Activated T-cell treated with anti-CD3 and anti-CD28 coated beads, Interleukin-2, amount 50 U/mL, for 72 hours (primary cell): ENCODE measurements around the gene ATXN1. TPM values are rescaled to one million over a fixed set of nuclear protein-coding genes. Genes with fewer than 3 reads are reported as not detected.

ENCODE experiments used
- ATAC-seq, 2 donors: fragments of 150-1000 bp; cut with Tn5 transposase; replicated peaks in 1 of 2; 2 replicates each; pipeline ENCODE4 v1.10.0; 2021; ENCODE audit warnings: moderate library complexity in 2 of 2, mild to moderate bottlenecking in 1 of 2
- DNase-seq, 2 donors: peaks; one replicate each; pipeline ENCODE4 v3.0.0; 2021 to 2022; ENCODE audit warnings: mixed read lengths in 1 of 2
- H3K27ac Mint-ChIP-seq: one replicate; pipeline ENCODE4 v1.8.0; 2022; ENCODE audit warnings: mild to moderate bottlenecking, moderate library complexity, mixed read lengths
- H3K27me3 Mint-ChIP-seq: one replicate; pipeline ENCODE4 v1.8.0; 2022; ENCODE audit warnings: low read depth, mixed read lengths
- H3K36me3 Mint-ChIP-seq, 2 donors: one replicate each; pipeline ENCODE4 v1.8.0; 2022; ENCODE audit warnings: mixed read lengths in 2 of 2, mild to moderate bottlenecking in 1 of 2; ENCODE audit not compliant: insufficient read depth in 2 of 2
- H3K4me1 Mint-ChIP-seq: one replicate; pipeline ENCODE4 v1.8.0; 2022; ENCODE audit warnings: low read depth, mixed read lengths
- H3K4me3 Mint-ChIP-seq, 2 donors: one replicate each; pipeline ENCODE4 v1.8.0; 2022; ENCODE audit warnings: mild to moderate bottlenecking in 2 of 2, mixed read lengths in 2 of 2, moderate library complexity in 2 of 2
- H3K9me3 Mint-ChIP-seq, 2 donors: one replicate each; pipeline ENCODE4 v1.8.0; 2022; ENCODE audit warnings: mixed read lengths in 2 of 2
- total RNA-seq, 2 donors: library from RNA; stranded (reverse); gene quantifications; one replicate each; pipeline ENCODE4 v1.2.3, GENCODE V29; 2022

ATXN1 gene
- total RNA-seq, 2 donors from 2014 or later: 46.5 to 65.1 TPM

GRCh38 chr6:16728513-16729182 lies 32.6 kb downstream of the ATXN1 start:
- H3K4me3 Mint-ChIP-seq: peak overlapping the region in 1 of 2 donors; percentile 74
- H3K4me1 Mint-ChIP-seq: peaks cover 91% of the 10 kb centered on the region
- ATAC-seq: peak in 1 of 2 donors; percentile 16
- peaks cover 0 to 3% of the 10 kb centered on the region in 2 donors for H3K36me3 Mint-ChIP-seq
- H3K9me3 Mint-ChIP-seq: no peaks in the 10 kb centered on the region
- no peaks in the 10 kb centered on the region for H3K27me3 Mint-ChIP-seq
- DNase-seq: no peak
- H3K27ac Mint-ChIP-seq: peak overlapping the region; percentile 67

DNA sequence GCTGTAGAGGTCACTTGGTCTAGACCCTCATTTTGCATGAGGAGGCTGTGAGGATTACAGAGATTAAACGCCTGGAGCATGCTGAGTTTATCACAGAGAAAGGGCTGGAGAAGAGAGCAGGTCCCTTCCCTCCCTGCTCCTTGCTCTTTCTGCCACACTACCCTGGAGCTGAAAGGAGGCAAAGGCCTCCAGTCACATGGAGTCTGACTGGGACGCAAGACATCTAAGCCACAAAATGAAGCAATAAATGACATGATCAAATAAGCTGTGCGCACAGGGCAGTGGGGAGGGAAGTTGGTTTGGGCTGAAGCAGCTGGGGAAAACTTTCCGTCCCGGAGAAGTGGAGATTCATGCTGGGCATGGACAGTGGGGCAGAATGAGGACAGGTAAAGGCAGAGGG lies 33.3 kb downstream of the ATXN1 start:
- Mint-ChIP-seq H3K36me3 (peaks cover 0 to 3% of the 10 kb centered on the region in 2 donors), H3K27ac (no peak overlapping the region), H3K27me3 (no peaks in the 10 kb centered on the region), H3K4me1 (peaks cover 90% of the 10 kb centered on the region), H3K9me3 (no peaks in the 10 kb centered on the region), H3K4me3 (no peak overlapping the region)
- ATAC-seq (no peak), DNase-seq (no peak)

DNA sequence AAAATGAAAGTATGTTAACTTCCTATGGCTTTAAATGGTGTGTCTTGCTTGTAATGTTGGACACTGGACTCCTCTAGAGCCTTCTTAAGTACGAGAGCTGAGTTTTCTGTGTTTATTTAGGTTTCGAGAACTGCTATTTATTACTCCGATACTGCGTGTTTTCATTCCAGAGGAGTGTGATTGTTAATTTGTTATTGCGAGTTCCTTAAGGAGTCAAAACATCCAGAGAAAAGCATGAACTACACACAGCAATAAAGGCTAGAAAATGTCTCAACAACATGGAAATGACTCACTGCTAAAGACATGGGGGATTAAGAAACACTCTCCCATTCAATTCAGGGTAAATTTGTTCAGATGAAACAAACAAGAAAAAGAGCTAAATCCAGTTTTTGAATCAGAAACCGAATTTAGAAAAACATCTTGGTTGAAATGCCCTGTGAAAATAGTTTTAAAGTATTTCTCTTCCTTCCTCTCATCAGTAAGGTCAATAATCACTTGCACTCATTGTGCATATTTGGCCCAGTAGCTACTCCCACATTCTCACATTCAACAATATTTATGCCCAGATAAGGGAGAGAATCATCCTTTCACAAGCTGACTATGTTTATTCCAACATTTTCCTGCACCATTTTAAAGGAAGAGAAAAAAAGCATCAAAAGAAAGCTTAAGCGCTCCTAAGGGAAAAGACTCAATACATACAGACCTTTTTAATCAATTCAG lies 36.0 kb downstream of the ATXN1 start:
- no peak for ATAC-seq
- H3K27me3 Mint-ChIP-seq: no peaks in the 10 kb centered on the region
- H3K4me3 Mint-ChIP-seq: no peak overlapping the region
- no peaks in the 10 kb centered on the region for H3K36me3 Mint-ChIP-seq
- no peaks in the 10 kb centered on the region for H3K9me3 Mint-ChIP-seq
- peak overlapping the region; percentile 24 for H3K27ac Mint-ChIP-seq
- no peak for DNase-seq
- peaks cover 63% of the 10 kb centered on the region for H3K4me1 Mint-ChIP-seq

DNA sequence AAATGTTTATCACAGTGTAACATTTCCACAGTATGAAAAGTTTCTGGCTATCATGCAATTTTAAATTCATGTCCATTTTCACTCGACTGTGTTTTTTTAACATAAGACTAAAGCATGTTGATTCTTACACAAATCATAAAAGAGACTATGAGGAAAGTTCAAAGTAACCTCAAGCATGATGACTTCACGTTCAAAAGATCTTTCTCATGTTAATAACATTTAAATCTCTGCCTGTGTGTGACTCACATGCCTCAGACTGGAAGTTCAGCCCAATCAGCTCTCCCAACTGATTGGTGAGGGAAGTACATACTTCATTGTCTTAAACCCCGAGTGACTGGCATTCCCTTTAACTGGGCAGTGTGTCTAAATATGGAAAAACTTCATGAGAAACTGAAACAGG lies 37.4 kb downstream of the ATXN1 start:
- DNase-seq (no peak), ATAC-seq (peak; percentile 72 to 81)
- H3K27me3 Mint-ChIP-seq: no peaks in the 10 kb centered on the region
- H3K36me3 Mint-ChIP-seq: peaks cover 0 to 2% of the 10 kb centered on the region in 2 donors
- H3K9me3 Mint-ChIP-seq: no peaks in the 10 kb centered on the region
- H3K4me3 Mint-ChIP-seq: peak overlapping the region in 1 of 2 donors; percentile 44
- no peak overlapping the region for H3K27ac Mint-ChIP-seq
- peaks cover 58% of the 10 kb centered on the region for H3K4me1 Mint-ChIP-seq

DNA sequence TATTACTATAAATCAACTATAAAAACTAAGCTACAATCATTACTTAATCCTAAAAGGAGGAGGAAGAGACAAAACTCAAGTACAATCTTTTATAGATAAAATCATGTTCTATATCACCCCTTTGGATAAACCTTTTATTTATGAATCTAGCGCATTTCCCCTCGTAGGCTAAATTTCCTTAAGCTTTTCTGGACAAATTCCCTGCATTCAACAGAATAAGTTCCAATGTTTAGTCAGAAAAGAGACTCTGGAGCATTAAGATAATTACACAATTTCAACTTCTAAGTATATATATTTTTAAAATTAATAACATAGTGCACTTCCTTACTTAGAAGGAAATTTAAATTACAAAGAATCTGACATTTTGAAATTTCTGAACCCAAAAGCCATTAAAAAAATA lies 37.9 kb downstream of the ATXN1 start:
- no peak for DNase-seq
- Mint-ChIP-seq H3K4me1 (peaks cover 55% of the 10 kb centered on the region), H3K36me3 (peaks cover 0 to 2% of the 10 kb centered on the region in 2 donors), H3K27me3 (no peaks in the 10 kb centered on the region), H3K9me3 (no peaks in the 10 kb centered on the region), H3K27ac (no peak overlapping the region), H3K4me3 (no peak overlapping the region)
- ATAC-seq: no peak

- Mint-ChIP-seq H3K9me3 (no peaks in the 10 kb centered on the region), H3K27ac (no peak overlapping the region), H3K4me1 (peaks cover 50% of the 10 kb centered on the region), H3K36me3 (peaks cover 0 to 2% of the 10 kb centered on the region in 2 donors), H3K27me3 (no peaks in the 10 kb centered on the region), H3K4me3 (no peak overlapping the region)
- no peak for ATAC-seq
- DNase-seq: no peak
These were observed 38.6 kb downstream of the ATXN1 start for GRCh38 chr6:16722630-16723029.

DNA sequence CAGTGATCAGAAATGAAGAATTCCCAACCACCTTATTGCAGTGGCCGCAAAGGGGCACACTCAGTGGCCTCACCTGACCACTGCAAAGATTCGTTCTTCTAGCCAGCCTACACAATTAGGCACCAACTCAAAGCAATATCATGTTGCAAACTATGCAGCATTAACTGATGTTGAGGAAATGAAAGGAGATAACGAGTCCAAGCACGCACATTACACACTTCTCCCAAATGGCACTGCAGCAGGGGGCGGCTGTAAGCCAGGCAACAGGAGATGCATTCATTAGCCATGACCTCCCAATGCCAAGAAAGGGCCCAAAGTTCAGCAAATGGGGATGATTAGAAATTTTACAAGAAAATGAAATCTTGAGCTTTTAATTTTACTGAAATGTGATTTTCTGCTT lies 39.3 kb downstream of the ATXN1 start:
- Mint-ChIP-seq H3K36me3 (peaks cover 0 to 2% of the 10 kb centered on the region in 2 donors), H3K4me3 (no peak overlapping the region), H3K4me1 (peaks cover 47% of the 10 kb centered on the region), H3K9me3 (no peaks in the 10 kb centered on the region), H3K27ac (no peak overlapping the region), H3K27me3 (no peaks in the 10 kb centered on the region)
- DNase-seq (no peak), ATAC-seq (no peak)

- H3K27ac Mint-ChIP-seq: no peak overlapping the region
- peaks cover 0 to 2% of the 10 kb centered on the region in 2 donors for H3K36me3 Mint-ChIP-seq
- H3K4me1 Mint-ChIP-seq: peaks cover 45% of the 10 kb centered on the region
- DNase-seq: no peak
- no peaks in the 10 kb centered on the region for H3K27me3 Mint-ChIP-seq
- no peak for ATAC-seq
- H3K4me3 Mint-ChIP-seq: no peak overlapping the region
- H3K9me3 Mint-ChIP-seq: no peaks in the 10 kb centered on the region
These were observed 40.4 kb downstream of the ATXN1 start for GRCh38 chr6:16720861-16721260.

- DNase-seq: no peak
- no peak for ATAC-seq
- Mint-ChIP-seq H3K4me1 (peaks cover 41% of the 10 kb centered on the region), H3K4me3 (no peak overlapping the region), H3K9me3 (no peaks in the 10 kb centered on the region), H3K36me3 (peaks cover 0 to 2% of the 10 kb centered on the region in 2 donors), H3K27ac (peak overlapping the region; percentile 38), H3K27me3 (no peaks in the 10 kb centered on the region)
These were observed 41.8 kb downstream of the ATXN1 start for GRCh38 chr6:16719488-16719887.

DNA sequence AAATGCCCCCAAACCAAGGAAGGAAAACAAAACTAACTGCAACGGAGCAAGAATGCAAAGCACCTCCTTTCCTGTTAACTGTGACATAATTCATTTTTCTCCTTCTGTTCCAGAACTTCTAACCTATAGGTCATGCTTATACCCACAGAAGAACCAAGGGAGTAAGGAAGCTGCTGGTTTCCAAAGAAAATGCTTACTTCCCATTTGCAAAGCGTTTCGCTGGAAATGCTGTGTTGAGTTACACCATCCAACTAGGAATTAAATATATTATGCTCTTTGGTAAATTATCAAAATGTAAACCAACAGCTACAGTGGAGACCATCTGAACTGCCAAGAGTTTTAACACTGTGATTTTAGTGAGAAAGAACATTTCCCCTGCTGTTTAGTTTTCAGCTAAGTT lies 42.9 kb downstream of the ATXN1 start:
- no peaks in the 10 kb centered on the region for H3K27me3 Mint-ChIP-seq
- DNase-seq (no peak), ATAC-seq (no peak)
- H3K4me1 Mint-ChIP-seq: peaks cover 41% of the 10 kb centered on the region
- no peaks in the 10 kb centered on the region for H3K9me3 Mint-ChIP-seq
- no peak overlapping the region for H3K27ac Mint-ChIP-seq
- H3K36me3 Mint-ChIP-seq: peaks cover 2% of the 10 kb centered on the region in 2 donors
- H3K4me3 Mint-ChIP-seq: no peak overlapping the region

- no peak overlapping the region for H3K4me3 Mint-ChIP-seq
- peaks cover 48% of the 10 kb centered on the region for H3K4me1 Mint-ChIP-seq
These were observed 43.9 kb downstream of the ATXN1 start for GRCh38 chr6:16717275-16717942.

DNA sequence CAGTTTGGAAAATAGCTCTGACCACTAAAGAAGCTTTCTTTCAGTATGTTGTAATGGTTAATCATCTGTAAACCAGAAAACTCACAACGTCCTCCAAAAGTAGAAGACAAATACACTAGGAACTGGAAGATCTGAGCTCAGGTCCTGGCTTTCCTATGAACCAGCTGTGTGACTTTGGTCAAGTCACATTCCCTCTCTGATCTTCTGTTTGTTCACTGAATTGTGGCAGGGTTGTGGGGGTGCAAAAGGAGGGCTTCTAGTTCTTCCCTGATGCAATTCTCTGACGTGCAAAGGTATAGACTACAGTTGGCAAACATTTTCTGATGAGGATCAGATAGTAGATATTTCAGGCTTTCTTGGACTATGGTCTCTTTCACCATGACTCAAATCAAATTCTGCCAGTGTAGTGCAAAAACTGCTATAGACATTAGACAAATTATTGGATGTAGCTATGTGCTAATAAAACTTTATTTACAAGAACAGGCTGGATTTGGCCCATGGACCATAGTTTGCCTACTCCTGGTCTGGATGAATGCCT lies 44.9 kb downstream of the ATXN1 start:
- H3K27ac Mint-ChIP-seq: no peak overlapping the region
- no peak for ATAC-seq
- no peaks in the 10 kb centered on the region for H3K27me3 Mint-ChIP-seq
- H3K36me3 Mint-ChIP-seq: peaks cover 2 to 3% of the 10 kb centered on the region in 2 donors
- no peaks in the 10 kb centered on the region for H3K9me3 Mint-ChIP-seq
- H3K4me1 Mint-ChIP-seq: peaks cover 58% of the 10 kb centered on the region
- no peak for DNase-seq
- H3K4me3 Mint-ChIP-seq: no peak overlapping the region

More at GRCh38 chr6:16717275-16717942, 43.9 kb downstream of the ATXN1 start:
- DNase-seq (no peak), ATAC-seq (no peak)
- H3K36me3 Mint-ChIP-seq: peaks cover 2 to 3% of the 10 kb centered on the region in 2 donors
- H3K9me3 Mint-ChIP-seq: no peaks in the 10 kb centered on the region
- H3K27me3 Mint-ChIP-seq: no peaks in the 10 kb centered on the region
- H3K27ac Mint-ChIP-seq: no peak overlapping the region

GRCh38 chr6:16713597-16713996 lies 47.7 kb downstream of the ATXN1 start:
- Mint-ChIP-seq H3K4me3 (peak overlapping the region; percentile 12 to 89), H3K27me3 (no peaks in the 10 kb centered on the region), H3K9me3 (no peaks in the 10 kb centered on the region), H3K36me3 (peaks cover 0 to 3% of the 10 kb centered on the region in 2 donors), H3K27ac (peak overlapping the region; percentile 69), H3K4me1 (peaks cover 58% of the 10 kb centered on the region)
- ATAC-seq (no peak), DNase-seq (no peak)
